ENCODE measurements around the gene PRR7. TPM values are rescaled to one million over a fixed set of nuclear protein-coding genes. Genes with fewer than 3 reads are reported as not detected.

The PRR7 gene
- total and polyA plus RNA-seq, 2 of the 13 experiments (the other 11 are each of a cell fraction or from before 2014, with no cell fraction given) = 4.8 to 5.0 TPM

- TF ChIP-seq CREBL2 (CRISPR knock-in tag; IDR thresholded peaks at IDR 0.05; ENCODE audit: borderline replicate concordance) = 0 out of 2 replicates have a peak, but pooled peaks have one; percentile 9
- TF ChIP-seq BCL6 (CRISPR knock-in tag; IDR thresholded peaks at IDR 0.05) = no peak
- TF ChIP-seq ISL2 (CRISPR knock-in tag; IDR thresholded peaks at IDR 0.05) = peak; percentile 47; the same call in 1 of the 2 replicates
- peak in 1 of 2 experiments; percentile 35; a peak in 2 of 4 replicates for TF ChIP-seq POLR2A (IDR thresholded peaks at IDR 0.05; ENCODE audit: insufficient read depth in 1 of 2, low read depth in 2 of 2, low read length in 2 of 2)
- peak; percentile 56; the same call in 1 of the 2 replicates for TF ChIP-seq SAFB2 (CRISPR knock-in tag; IDR thresholded peaks at IDR 0.05; ENCODE audit: borderline replicate concordance, low read depth)
- peak; percentile 79 for TF ChIP-seq PHF5A (CRISPR knock-in tag; IDR thresholded peaks at IDR 0.05; ENCODE audit: low read depth, unreplicated experiment)
- TF ChIP-seq ZSCAN21 (CRISPR knock-in tag; IDR thresholded peaks at IDR 0.05; ENCODE audit: borderline replicate concordance) = peak; percentile 89; the same call in 1 of the 2 replicates
- peak; percentile 16 for TF ChIP-seq DBP (CRISPR knock-in tag; IDR thresholded peaks at IDR 0.05; ENCODE audit: not compliant biosample characterization)
- TF ChIP-seq RBM22 (optimal IDR thresholded peaks at IDR 0.05; ENCODE audit: low read length) = peak; percentile 66
- TF ChIP-seq FOXK2 (IDR thresholded peaks at IDR 0.05) = no peak
- TF ChIP-seq ZNF660 (CRISPR knock-in tag; IDR thresholded peaks at IDR 0.05; ENCODE audit: borderline replicate concordance, low read depth) = no peak
- TF ChIP-seq ZNF773 (CRISPR knock-in tag; IDR thresholded peaks at IDR 0.05; ENCODE audit: borderline replicate concordance) = peak; percentile 59; the same call in 1 of the 2 replicates
- peak; percentile 81; the same call in 1 of the 2 replicates for TF ChIP-seq ZNF776 (CRISPR knock-in tag; IDR thresholded peaks at IDR 0.05)
- peak; percentile 73 for TF ChIP-seq ZNF501 (CRISPR knock-in tag; IDR thresholded peaks at IDR 0.05)
- TF ChIP-seq E2F2 (CRISPR knock-in tag; IDR thresholded peaks at IDR 0.05; ENCODE audit: borderline replicate concordance) = no peak
- TF ChIP-seq PHF20 (CRISPR knock-in tag; IDR thresholded peaks at IDR 0.05) = peak; percentile 65; the same call in 1 of the 2 replicates
- peak; percentile 64 for TF ChIP-seq XRCC5 (optimal IDR thresholded peaks at IDR 0.05; ENCODE audit: low read length)
- peak; percentile 97 for TF ChIP-seq ETV5 (CRISPR knock-in tag; IDR thresholded peaks at IDR 0.05; ENCODE audit: borderline replicate concordance)
- peak; percentile 35 for TF ChIP-seq ZNF788 (CRISPR knock-in tag; IDR thresholded peaks at IDR 0.05; ENCODE audit: borderline replicate concordance)
- TF ChIP-seq IKZF5 (CRISPR knock-in tag; IDR thresholded peaks at IDR 0.05) = no peak
- TF ChIP-seq ZBTB7A (CRISPR knock-in tag; IDR thresholded peaks at IDR 0.05) = no peak
- peak; percentile 73 for TF ChIP-seq SP2 (CRISPR knock-in tag; IDR thresholded peaks at IDR 0.05)
- TF ChIP-seq ELF4 (CRISPR knock-in tag; IDR thresholded peaks at IDR 0.05; ENCODE audit: borderline replicate concordance) = no peak
- TF ChIP-seq MEF2D (CRISPR knock-in tag; IDR thresholded peaks at IDR 0.05) = peak; percentile 56; the same call in 1 of the 2 replicates
- TF ChIP-seq CHCHD3 (CRISPR knock-in tag; IDR thresholded peaks at IDR 0.05) = peak; percentile 31; the same call in 1 of the 2 replicates
- 0 out of 2 replicates have a peak, but pooled peaks have one; percentile 72 for TF ChIP-seq ZNF33B (CRISPR knock-in tag; IDR thresholded peaks at IDR 0.05)
These were observed 8.5 kb downstream of the PRR7 start (continued) for GRCh38 chr5:177455036-177455660.

Data from HepG2 (cell line).